AG10803 (cell line): Measurements from ENCODE around the gene SLC16A10.

ENCODE experiments used
- DNase-seq: peaks from one replicate; pipeline ENCODE4 v3.0.0; 2010; ENCODE audit warnings: low read depth
- H3K4me3 ChIP-seq: 2 replicates; pipeline ENCODE4 v1.5.1; 2011; ENCODE audit warnings: mild to moderate bottlenecking, low read length, control low read depth
- CTCF ChIP-seq: conservative IDR thresholded peaks from 2 replicates; pipeline ENCODE4 v1.5.1; 2011; ENCODE audit warnings: mild to moderate bottlenecking, low read length, control low read depth, inconsistent platforms

SLC16A10 gene

GRCh38 chr6:111274593-111275217 lies 187.4 kb downstream of the SLC16A10 start:
- DNase-seq = no peak
- H3K4me3 ChIP-seq = no peak overlapping the region
- no peak for TF ChIP-seq CTCF

GRCh38 chr6:111276335-111276734 lies 189.0 kb downstream of the SLC16A10 start:
- no peak for DNase-seq
- TF ChIP-seq CTCF = no peak
- H3K4me3 ChIP-seq = no peak overlapping the region

GRCh38 chr6:111276736-111277135 lies 189.4 kb downstream of the SLC16A10 start:
- no peak for DNase-seq
- no peak for TF ChIP-seq CTCF

GRCh38 chr6:111277819-111278218 lies 190.5 kb downstream of the SLC16A10 start:
- no peak overlapping the region for H3K4me3 ChIP-seq
- TF ChIP-seq CTCF = no peak
- no peak for DNase-seq

More at GRCh38 chr6:111276736-111277135, 189.4 kb downstream of the SLC16A10 start:
- no peak overlapping the region for H3K4me3 ChIP-seq

- no peak for TF ChIP-seq CTCF
- DNase-seq = no peak
- no peak overlapping the region for H3K4me3 ChIP-seq
Observed at GRCh38 chr6:111278731-111279130, 191.4 kb downstream of the SLC16A10 start.

- no peak overlapping the region for H3K4me3 ChIP-seq
- DNase-seq = no peak
- TF ChIP-seq CTCF = no peak
Observed at GRCh38 chr6:111280445-111280955, 193.2 kb downstream of the SLC16A10 start.
